GM19099 (cell line): ENCODE results near the gene COX5A.
A peak's percentile ranks its signal among the peaks of the same experiment; 100 is the strongest.

Source experiments
- POLR2A ChIP-seq: IDR thresholded peaks from 3 replicates; pipeline ENCODE4 v1.6.1; 2011; ENCODE audit warnings: low read depth; ENCODE audit not compliant: insufficient read length; ENCODE audit errors: extremely low read depth

The COX5A gene

DNA sequence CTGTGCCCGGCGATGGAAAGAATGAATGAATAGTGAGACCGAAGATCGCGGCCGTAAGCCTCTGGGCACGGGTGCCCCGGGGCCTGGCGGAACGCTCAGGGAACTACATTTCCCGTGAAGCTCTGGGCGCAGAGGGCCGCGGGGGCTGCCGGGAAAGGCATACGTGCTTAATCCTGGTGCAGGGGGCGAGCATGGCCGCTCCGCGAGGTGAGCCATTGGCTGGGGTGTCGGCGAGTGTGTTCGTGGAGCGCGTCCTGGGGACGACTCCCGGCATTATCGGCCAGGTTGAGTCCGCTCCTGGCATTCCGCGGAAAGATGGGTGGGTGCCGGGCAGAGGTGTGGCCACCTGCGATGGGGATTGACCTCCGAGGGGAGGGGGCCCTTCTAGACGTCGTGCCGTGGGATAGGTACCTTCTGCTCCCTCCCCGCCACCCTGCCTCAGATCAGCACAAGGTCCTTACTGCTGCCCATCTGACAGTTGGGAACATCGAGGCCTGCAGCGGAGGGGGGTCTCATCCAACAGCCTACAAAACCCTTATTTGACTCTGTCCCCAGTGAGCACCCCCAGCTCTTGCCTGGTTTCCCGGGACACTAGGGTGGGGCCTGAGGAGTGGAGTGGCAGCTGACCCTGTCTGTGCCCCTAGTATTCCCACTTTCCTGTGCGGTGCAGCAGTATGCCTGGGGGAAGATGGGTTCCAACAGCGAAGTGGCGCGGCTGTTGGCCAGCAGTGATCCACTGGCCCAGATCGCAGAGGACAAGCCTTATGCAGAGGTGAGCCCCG is 47.8 kb downstream of the COX5A start, which contains the start of gene MPI:
Gene MPI, plus strand, starts transcription at position 160 of the 782 bp plus-strand sequence. Its CDS starts 32 bp downstream, at position 192.
- peak; percentile 96 for TF ChIP-seq POLR2A

DNA sequence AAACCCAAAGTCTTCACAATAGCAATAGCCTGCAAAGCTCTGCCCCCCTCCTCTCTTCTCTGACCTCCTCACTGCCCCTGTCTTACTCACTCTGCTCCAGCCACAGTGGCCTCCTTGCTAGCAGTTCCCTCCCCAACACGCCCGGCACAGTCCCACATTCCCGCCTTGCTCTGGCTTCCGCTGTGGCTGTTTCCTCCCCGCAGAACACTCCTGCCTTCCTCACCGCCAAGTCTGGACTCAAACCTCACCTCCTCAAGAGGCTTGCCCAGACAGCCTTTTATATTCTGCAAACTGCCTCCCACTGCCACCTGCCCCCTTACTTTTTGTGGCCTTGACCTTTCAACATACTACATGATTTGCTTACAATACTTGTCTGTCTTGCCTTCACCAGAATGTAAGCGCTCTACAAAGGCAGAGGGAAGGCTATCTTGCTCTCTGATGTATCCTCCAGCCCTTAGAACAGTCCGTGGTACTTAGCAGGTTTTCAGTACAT is 48.4 kb downstream of the COX5A start:
- TF ChIP-seq POLR2A = no peak

DNA sequence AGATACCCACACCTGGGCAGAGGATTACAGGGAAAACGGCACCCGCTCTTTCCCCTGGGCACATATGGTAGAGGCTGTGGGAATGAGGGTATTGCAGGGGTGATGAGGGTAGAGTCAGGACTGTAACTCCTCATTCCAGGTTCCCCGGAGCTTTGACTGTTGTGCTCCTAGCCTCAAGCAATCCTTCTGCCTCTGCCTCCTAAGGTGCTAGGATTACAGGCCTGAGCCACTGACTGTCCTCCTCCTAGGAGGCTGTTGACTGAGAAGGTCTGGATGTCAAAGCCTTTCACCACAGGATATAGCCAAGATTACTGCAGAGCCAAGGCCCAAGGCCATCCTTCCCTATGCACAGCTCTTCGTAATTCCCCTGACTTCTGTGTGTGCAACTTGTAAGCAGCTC is 49.2 kb downstream of the COX5A start:
- TF ChIP-seq POLR2A = no peak

DNA sequence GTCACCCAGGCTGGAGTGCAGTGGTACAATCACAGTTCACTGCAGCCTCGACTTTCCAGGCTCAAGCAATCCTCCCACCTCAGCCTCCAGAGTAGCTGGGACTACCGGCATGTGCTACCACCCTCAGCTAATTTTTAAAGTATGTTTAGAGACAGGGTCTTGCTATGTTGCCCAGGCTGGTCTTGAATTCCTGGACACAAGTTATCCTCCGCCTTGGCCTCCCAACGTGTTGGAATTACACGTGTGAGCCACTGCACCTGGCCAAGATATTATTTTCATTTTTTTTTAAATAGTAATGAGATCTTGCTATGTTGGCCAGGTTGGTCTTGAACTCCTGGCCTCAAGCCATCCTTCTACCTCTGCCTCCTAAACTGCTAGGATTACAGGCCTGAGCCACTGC is 52.4 kb downstream of the COX5A start:
- no peak for TF ChIP-seq POLR2A

DNA sequence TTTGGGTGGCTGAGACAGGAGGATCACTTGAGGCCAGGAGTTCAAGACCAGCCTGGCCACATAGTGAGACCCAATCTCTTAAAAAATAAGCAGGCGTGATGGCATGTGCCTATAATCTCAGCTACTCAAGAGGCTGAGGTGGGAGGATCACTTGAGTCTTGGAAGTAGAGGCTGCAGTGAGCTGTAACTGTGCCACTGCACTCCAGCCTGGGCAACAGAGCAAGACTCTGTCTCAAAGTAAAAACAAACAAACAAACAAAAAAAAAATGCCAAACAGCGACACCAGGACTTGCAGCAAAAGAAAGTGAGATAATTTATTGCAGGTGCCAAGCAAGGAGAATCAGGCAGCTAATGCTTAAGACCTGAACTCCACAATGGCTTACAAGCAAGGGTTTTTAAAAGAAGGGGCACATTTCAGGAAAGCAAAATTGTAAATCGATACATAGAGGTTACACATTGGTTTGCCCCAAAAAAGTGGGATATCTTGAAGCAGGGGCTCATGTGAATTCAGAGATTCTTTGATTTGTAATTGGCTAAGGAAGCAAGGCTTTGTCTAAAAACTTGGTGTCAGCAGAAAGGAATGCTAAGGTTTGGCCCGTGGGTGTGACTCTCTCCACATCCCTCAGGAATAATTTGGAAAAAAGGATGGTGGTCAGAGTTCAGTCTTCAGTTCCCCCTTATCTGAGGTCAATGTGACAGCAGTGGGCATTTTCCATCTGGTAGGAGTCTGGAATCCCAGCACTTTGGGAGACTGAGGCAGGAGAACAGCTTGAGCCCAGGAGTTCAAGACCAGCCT is 53.2 kb downstream of the COX5A start:
- TF ChIP-seq POLR2A = no peak

DNA sequence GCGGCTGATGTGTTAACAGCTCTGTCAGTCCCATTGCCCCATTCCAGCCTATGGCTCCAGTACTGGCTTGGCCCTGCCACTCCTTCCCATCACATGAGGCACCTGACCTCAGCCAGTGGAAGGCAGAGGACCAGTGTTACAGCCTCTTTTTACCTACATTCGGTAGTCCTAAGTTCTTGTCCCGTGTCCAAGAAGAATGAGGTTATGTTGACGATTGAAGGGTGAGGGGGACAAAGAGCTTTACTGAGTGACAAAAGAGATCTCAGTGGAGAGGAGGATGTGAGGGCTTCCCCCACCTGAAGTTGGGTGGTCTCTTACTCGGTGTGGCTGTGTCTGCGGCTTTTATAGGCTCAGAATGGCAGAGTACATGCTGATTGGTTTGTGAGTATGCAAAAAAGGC is 55.3 kb downstream of the COX5A start:
- no peak for TF ChIP-seq POLR2A

DNA sequence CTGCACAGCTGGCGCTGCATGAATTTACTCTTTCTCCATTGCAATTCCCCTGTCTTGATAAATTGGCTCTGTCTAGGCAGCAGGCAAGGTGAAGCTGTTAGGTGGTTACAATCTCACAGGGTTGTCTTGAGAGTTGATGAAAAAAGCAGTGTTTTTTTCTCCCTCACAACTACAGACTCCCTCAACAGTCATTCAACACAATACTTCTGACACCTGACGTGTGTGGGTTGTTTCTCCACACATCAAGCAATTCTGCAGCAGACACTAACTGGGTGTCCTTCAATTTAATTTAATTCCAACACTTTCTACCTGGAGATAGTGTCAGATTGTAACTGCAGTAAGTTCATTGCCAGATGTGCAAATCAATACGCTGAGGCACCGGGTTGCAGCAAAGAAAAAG is 59.6 kb downstream of the COX5A start:
- TF ChIP-seq POLR2A = no peak

DNA sequence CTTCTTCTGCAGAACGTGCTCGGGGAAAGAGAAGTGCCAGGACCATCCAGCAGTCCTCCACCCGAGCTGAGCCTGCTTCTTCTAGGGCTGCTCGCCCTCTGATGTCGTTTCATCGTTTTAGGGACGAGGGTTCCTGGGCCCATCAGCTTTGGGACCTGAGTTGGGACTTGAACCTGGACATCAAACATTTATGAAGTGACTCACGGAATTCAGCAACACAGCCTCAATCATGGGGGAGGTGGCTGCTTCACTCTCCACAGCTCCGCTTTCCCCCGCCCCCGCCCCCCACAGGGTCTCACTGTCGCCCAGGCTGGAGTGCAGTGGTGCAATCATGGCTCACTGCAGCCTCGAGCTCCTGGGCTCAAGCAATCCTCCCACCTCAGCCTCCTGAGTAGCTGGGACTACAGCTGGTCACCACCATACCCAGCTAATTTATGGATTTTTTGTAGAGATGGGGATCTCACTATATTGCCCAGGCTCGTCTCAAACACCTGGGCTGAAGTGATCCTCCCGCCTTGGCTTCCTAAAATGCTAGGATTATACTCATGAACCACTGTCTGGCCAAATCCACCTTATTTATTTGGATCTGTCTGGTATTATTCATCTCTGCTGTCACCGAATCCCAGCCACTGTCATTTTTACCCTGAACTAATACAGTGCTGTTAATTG is 64.0 kb downstream of the COX5A start:
- no peak for TF ChIP-seq POLR2A

DNA sequence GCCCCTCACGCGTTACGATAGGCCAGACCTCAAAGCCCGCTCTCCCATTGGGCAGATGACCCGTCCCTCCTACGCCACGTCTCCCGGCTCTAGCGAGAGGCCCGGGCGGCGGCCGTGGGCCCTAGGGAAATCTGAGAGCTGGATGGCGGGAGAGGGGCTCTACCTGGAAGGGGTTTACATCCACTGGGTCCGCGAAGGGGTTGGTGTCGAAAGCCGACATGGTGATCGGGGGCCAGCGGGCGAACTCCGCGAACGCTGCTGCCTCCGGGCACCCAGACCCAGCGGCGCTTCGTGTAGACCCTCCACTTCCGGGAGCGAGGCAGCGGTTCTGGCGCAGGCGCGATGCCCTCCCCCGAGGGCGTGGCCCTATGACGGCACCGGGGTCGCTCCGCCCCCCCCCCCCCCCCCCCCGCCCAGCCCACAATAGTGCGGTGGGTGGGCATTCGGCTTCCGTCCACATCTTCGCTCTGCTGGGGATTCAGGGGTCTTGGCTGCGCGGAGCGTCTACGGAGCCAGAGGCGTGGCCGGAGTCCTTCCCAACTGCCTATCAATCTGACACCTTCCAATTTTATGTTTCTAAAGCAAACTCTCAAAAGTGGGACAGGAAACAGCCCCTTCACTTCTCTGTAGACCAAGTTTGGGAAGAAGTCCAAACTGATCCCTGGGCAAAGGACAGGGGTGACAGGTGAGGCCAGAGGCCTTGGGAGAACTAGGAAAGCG is 64.7 kb downstream of the COX5A start, which contains the start of gene SCAMP2:
Gene SCAMP2, minus strand, starts transcription at position 330 of the 720 bp plus-strand sequence. Its CDS starts 110 bp downstream, at position 220.
- TF ChIP-seq POLR2A = peak; percentile 94

DNA sequence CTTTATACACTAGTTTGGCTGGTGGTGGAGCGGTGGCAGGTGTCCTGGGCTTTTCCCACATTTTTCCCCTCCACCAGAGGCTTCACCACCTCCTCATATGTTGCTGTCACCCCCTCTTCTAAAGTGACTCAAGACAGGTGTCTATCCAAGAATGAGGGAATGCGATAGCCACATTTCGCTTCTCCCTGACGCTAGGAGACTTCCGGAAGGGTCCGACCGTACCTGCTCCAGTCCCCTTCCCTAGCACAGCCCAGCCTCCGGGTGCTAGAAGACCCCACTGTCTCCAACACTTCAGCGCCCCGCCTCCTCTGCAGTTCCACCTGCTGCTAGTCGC is 65.2 kb downstream of the COX5A start:
- TF ChIP-seq POLR2A = no peak

DNA sequence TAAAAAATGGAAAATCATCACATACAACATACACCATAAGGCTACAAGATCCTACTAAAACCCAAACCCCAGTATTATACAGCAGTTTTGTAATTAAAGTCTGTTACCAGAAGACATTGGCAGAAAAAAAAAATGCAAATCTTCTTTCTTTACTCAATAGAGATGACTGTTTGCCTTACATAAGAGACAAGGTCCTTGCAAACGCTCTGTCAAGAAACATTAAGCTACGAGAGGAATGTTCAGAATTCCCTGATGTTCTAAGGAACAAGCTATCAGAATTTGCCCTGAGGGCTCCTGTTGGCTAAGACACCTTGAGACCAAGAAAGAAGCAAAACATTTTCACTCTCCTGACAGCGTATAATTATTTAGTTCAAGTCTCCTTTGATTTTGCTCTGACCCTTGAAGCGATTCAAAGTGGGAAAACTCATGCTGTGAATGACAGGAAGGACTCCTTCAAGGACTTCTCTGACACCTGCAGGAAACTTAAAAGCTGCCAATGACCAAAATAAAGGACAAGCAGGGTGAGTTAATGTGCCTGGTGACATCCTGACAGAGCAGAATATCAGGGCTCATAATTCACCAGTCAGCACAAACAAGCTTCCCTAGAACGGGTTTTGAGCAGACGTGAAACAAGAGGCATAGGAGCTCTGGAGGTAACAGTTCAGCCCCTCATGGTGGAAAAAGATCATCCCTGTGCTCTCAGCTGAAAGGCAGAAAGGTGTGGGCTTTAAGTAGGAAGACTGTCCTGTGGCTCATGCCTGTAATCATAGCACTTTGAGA is 67.2 kb downstream of the COX5A start:
- no peak for TF ChIP-seq POLR2A
